ENCODE data around the gene ACBD4. TPM values are rescaled to one million over a fixed set of nuclear protein-coding genes. Genes with fewer than 3 reads are reported as not detected.

ACBD4 gene
- total RNA-seq, 2 experiments from 2014 or later = 9.1 to 9.3 TPM

GRCh38 chr17:45144199-45145034 lies 8.9 kb downstream of the ACBD4 start:
- CTCF ChIA-PET = interaction anchor here (11.1 kb wide), 1 partner anchor 11 kb away, joined by 196 read pairs; the partner anchor contains the start of genes ACBD4 and PLCD3
- POLR2A ChIA-PET = interaction anchor here (1.4 kb wide), 1 partner anchor 17 kb away, joined by 5 read pairs; the partner anchor contains the start of gene HEXIM2

DNA sequence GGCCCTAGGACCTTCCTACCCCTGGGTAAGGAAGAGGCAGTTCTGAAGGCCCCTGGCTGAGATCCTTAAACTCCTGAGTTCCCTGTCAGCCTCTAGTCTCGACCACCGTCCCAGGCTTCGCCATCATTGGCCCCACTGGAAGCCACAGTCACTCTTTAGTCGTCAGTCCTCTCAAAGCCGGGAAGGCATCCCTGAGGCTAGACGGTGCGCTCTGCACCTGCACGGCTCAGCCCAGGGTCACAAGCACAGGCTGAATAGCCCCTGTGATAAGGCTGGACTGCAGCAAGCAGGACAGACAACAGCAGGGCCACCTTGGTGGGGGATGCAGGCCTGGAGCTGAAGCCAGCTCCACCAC lies 9.5 kb downstream of the ACBD4 start:
- CTCF ChIA-PET = interaction anchor here (11.1 kb wide), 1 partner anchor 12 kb away, joined by 196 read pairs; the partner anchor contains the start of genes ACBD4 and PLCD3
- POLR2A ChIA-PET = interaction anchor here (0.7 to 1.4 kb wide), 2 partner anchors 16 to 17 kb away, joined by 5 read pairs; partner anchors contain the start of gene HEXIM2

GRCh38 chr17:45146166-45146565 lies 10.7 kb downstream of the ACBD4 start:
- ChIA-PET POLR2A (interaction anchor here (0.6 to 1.3 kb wide), 2 partner anchors 9 to 13 kb away, joined by 3 to 9 read pairs; no protein-coding TSS in a partner anchor), CTCF (interaction anchor here (1.0 to 11.1 kb wide), 2 partner anchors 13 to 14 kb away, joined by 3 to 196 read pairs; partner anchors contain the start of genes ACBD4 and PLCD3)

- ChIA-PET POLR2A (interaction anchor here (1.3 kb wide), 1 partner anchor 9 kb away, joined by 3 read pairs; no protein-coding TSS in a partner anchor), CTCF (interaction anchor here (1.0 to 11.1 kb wide), 2 partner anchors 13 to 14 kb away, joined by 3 to 196 read pairs; partner anchors contain the start of genes ACBD4 and PLCD3)
Measured at GRCh38 chr17:45146592-45146889, 11.1 kb downstream of the ACBD4 start.

DNA sequence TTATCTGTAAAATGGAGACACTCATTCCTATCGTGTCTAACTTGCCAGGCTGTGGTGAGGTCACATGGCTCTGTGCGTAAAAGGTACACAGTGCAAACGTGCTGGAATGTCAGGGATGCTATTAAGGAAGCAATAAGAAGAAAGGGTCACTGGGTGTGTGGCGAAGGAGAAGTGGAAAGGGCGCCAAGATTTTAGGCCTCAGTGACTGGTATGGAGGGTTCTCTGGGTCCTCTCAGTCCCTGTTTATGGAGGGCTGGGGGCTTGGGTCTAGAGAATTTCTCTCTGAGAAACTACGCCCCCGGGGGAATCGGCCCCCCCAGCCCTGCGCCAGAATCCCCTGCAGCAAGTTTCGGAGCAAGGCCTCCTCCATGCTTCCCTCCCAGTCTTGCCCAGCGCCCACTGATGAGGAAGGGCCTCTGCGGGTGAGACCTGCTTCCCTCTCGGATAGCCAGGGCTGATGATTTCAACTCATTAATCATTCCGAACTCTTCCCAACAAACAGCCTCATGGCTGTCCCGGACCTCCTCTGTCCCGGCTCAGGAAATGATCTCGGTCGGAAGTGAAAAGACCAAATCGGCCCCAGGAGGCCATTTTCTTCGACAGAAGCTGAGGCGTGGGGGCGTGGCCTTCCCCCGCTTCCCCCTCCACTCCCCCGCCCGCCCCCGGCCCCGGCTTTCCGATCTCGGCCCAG lies 11.5 kb downstream of the ACBD4 start:
- ChIA-PET POLR2A (interaction anchor here (1.3 to 6.2 kb wide), 4 partner anchors 8 to 80 kb away, joined by 3 to 143 read pairs (median 39); partner anchors contain the start of genes ACBD4 and HEXIM2), CTCF (interaction anchor here (2.5 to 11.1 kb wide), 3 partner anchors 14 to 79 kb away, joined by 9 to 196 read pairs (median 103); partner anchors contain the start of genes ACBD4, HEXIM2 and PLCD3)

GRCh38 chr17:45147581-45148182 lies 12.2 kb downstream of the ACBD4 start:
- ChIA-PET POLR2A (interaction anchor here (0.6 to 6.2 kb wide), 12 partner anchors 9 to 262 kb away, joined by 4 to 143 read pairs (median 8); partner anchors contain the start of genes ACBD4, HEXIM2 and NMT1), CTCF (interaction anchor here (0.8 to 11.1 kb wide), 12 partner anchors 8 to 1025 kb away, joined by 3 to 196 read pairs (median 6); partner anchors contain the start of genes ACBD4, HEXIM2 and PLCD3)

DNA sequence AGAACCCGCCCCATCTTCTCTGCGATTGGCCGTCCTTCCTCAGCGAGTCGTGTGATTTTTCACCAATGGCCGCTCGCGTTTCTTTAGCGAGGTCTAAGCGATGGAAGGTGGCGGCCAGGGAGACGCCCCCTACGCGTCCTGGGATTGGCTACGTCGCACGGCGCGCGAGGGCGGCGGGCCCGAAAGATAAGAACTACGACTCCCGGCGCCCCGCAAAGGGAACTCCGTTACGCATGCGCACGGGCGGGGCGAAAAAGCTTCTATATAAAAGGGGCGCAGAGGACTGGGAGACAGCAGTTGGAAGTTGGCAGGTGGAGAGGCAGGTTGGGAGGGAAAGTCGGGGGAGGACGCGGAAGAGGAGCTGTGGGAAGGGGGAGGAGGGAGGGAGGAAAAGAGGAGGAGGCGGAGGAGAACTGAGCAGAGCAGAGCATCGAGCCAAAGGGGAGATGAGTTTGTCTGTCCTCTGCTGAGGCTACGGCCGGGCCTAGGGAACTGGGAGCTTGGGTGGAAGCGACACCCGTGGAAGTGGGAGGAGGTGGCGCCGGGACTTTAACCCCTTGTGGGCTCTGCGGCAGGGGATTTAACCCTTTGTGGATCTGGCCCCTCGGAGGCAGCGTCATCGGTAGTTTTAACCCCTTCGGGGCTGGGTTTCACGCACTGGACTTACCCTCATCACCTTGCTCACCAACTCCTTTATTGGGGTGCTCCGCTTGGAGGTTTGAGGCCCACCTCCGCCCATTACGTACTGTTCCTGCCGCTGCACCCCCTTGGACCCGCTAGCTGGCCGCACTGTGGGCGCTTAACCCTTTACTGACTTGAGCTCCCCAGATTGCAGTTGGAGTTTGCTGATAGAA lies 12.9 kb downstream of the ACBD4 start, which contains the start of gene HEXIM1:
Gene HEXIM1, plus strand, starts transcription at position 293 of the 854 bp plus-strand sequence. CDS start 716 bp downstream, outside the sequence.
- POLR2A ChIA-PET = interaction anchor here (0.6 to 6.2 kb wide), 15 partner anchors 9 to 261 kb away, joined by 3 to 143 read pairs (median 7); partner anchors contain the start of genes ACBD4, HEXIM2, MAP3K14 and NMT1
- CTCF ChIA-PET = interaction anchor here (0.8 to 11.1 kb wide), 18 partner anchors 9 to 1026 kb away, joined by 3 to 196 read pairs (median 6); partner anchors contain the start of genes ACBD4, HEXIM2 and PLCD3

- ChIA-PET POLR2A (interaction anchor here (0.6 to 6.2 kb wide), 15 partner anchors 10 to 253 kb away, joined by 3 to 143 read pairs (median 7); partner anchors contain the start of genes ACBD4, HEXIM2, MAP3K14 and NMT1), CTCF (interaction anchor here (1.1 to 11.1 kb wide), 18 partner anchors 10 to 1026 kb away, joined by 3 to 196 read pairs (median 6); partner anchors contain the start of genes ACBD4, HEXIM2 and PLCD3)
Measured at GRCh38 chr17:45149037-45149668, 13.7 kb downstream of the ACBD4 start.

DNA sequence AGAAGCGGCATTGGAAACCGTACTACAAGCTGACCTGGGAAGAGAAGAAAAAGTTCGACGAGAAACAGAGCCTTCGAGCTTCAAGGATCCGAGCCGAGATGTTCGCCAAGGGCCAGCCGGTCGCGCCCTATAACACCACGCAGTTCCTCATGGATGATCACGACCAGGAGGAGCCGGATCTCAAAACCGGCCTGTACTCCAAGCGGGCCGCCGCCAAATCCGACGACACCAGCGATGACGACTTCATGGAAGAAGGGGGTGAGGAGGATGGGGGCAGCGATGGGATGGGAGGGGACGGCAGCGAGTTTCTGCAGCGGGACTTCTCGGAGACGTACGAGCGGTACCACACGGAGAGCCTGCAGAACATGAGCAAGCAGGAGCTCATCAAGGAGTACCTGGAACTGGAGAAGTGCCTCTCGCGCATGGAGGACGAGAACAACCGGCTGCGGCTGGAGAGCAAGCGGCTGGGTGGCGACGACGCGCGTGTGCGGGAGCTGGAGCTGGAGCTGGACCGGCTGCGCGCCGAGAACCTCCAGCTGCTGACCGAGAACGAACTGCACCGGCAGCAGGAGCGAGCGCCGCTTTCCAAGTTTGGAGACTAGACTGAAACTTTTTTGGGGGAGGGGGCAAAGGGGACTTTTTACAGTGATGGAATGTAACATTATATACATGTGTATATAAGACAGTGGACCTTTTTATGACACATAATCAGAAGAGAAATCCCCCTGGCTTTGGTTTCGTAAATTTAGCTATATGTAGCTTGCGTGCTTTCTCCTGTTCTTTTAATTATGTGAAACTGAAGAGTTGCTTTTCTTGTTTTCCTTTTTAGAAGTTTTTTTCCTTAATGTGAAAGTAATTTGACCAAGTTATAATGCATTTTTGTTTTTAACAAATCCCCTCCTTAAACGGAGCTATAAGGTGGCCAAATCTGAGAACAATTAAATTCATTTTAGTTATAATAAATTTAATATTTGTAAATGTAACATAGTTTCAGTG lies 14.5 kb downstream of the ACBD4 start:
- ChIA-PET CTCF (interaction anchor here (0.6 to 11.1 kb wide), 17 partner anchors 11 to 98 kb away, joined by 3 to 196 read pairs (median 7); partner anchors contain the start of genes ACBD4, HEXIM2 and PLCD3), POLR2A (interaction anchor here (0.6 to 6.2 kb wide), 11 partner anchors 10 to 167 kb away, joined by 3 to 143 read pairs (median 10); partner anchors contain the start of genes ACBD4, HEXIM2, MAP3K14 and NMT1)

- ChIA-PET POLR2A (interaction anchor here (0.5 to 6.2 kb wide), 7 partner anchors 9 to 929 kb away, joined by 3 to 143 read pairs (median 4); partner anchors contain the start of genes ACBD4 and HEXIM2), CTCF (interaction anchor here (0.6 to 11.1 kb wide), 10 partner anchors 9 to 78 kb away, joined by 3 to 196 read pairs (median 5); partner anchors contain the start of genes ACBD4, HEXIM2 and PLCD3)
Measured at GRCh38 chr17:45150911-45151809, 15.7 kb downstream of the ACBD4 start.

DNA sequence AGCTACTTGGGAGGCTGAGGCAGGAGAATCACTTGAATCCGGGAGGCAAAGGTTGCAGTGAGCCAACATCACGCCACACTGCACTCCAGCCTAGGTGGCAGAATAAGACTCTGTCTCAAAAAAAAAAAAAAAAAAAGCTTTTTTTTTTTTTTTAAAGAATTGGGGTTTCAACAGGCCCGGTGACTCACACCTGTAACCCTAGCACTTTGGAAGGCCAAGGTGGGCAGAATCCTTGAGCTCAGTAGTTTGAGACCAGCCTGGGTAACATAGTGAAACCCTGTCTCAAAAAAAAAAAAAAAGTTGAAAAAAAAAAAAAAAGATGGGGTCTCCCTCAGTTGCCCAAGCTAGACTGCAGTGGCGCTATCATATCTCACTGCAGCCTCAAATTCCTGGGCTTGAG lies 19.5 kb downstream of the ACBD4 start:
- ChIA-PET POLR2A (interaction anchor here (0.6 to 0.9 kb wide), 5 partner anchors 8 to 785 kb away, joined by 3 to 10 read pairs (median 6); partner anchors contain the start of gene ACBD4), CTCF (interaction anchor here (0.6 to 3.1 kb wide), 6 partner anchors 20 to 392 kb away, joined by 3 to 23 read pairs (median 4); partner anchors contain the start of gene ACBD4)

- CTCF ChIA-PET = interaction anchor here (0.6 to 3.1 kb wide), 5 partner anchors 21 to 392 kb away, joined by 3 to 23 read pairs (median 6); partner anchors contain the start of gene ACBD4
- POLR2A ChIA-PET = interaction anchor here (0.7 to 0.9 kb wide), 2 partner anchors 9 to 60 kb away, joined by 3 to 6 read pairs; no protein-coding TSS in a partner anchor
Measured at GRCh38 chr17:45155483-45155882, 20.0 kb downstream of the ACBD4 start.

DNA sequence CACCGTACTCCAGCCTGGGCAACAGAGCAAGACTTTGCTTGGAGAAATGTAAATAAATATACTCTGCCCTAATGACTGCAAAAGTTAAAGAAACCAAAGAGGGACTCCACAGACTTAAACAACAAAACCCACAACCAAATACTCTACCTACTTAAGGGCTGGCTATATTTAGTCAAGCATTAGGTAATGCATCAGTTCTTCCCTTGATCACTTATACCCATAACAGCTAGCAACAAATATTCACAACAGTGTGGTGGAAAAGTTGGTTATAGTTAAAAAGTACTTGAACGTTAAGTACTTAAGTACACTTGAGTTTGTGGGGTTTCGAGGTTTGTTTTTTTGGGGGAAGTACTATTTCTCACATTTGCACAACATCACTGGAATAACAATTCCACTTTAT lies 20.8 kb downstream of the ACBD4 start:
- ChIA-PET CTCF (interaction anchor here (0.7 to 3.1 kb wide), 2 partner anchors 19 to 21 kb away, joined by 4 to 23 read pairs; partner anchors contain the start of gene ACBD4), POLR2A (no interaction called here)
